Posterior vena cava (tissue), 2 donors: ENCODE results near the gene LDHAL6B. TPM values are rescaled to one million over a fixed set of nuclear protein-coding genes. Genes with fewer than 3 reads are reported as not detected.
"Not testable (repeated sequence)": the region's sequence is repeated elsewhere in the genome, so short reads cannot be mapped to it uniquely, and the experiment has no call there.

Experiments
- DNase-seq: peaks from one replicate; pipeline ENCODE4 v3.0.0-alpha.2; 2020; ENCODE audit warnings: low spot score
- intact Hi-C, 2 donors: fragments of 100-400 bp; cut with DNase I; formaldehyde crosslinking; loops; one replicate each; pipeline versions ENCODE4 v1.14.1 to v1.14.2; 2022 to 2023
- long read RNA-seq, 2 donors: library from polyadenylated mRNA; unstranded; transcript quantifications; one replicate each; pipeline ENCODE4 v2.0.0, GENCODE V29; 2020 to 2021
- total RNA-seq, 2 donors: library from RNA; stranded (reverse); fragmentation: NEBNext Ultra II Directional; extraction: Animal tissue kit (Norgen Biotek cat#: 25700); gene quantifications; one replicate each; pipeline ENCODE4 v1.2.1, GENCODE V29; 2021
- donor health status: DM: yes; HTN: yes; CAD: no.
- donor health status: DM: yes; HTN: yes; CAD: no.

LDHAL6B gene
- total RNA-seq, result not detected
- long read RNA-seq, donor 1, partial matches to known transcripts, result 0 of 1 reads
- long read RNA-seq, donor 1, other reads (novel, unspliced or antisense), result 1 of 1 reads
- long read RNA-seq, donor 2, result 0 reads

- DNase-seq, result no peak
- intact Hi-C loops, result no loop called here
Measured at GRCh38 chr15:59206623-59207183, at the start of gene LDHAL6B. TSS of gene LDHAL6B (plus strand) at chr15:59206843. CDS start at chr15:59206941, 98 bp downstream.

GRCh38 chr15:59157396-59157795, 49.2 kb upstream of the LDHAL6B start:
- intact Hi-C loops, result loop anchor here in 1 of 2 donors (10.0 kb wide), 2 partner anchors 63 to 337 kb away; no protein-coding TSS in a partner anchor
- no peak for DNase-seq

GRCh38 chr15:59157840-59158700, 48.6 kb upstream of the LDHAL6B start:
- intact Hi-C loops, result loop anchor here in 1 of 2 donors (10.0 kb wide), 2 partner anchors 63 to 337 kb away; no protein-coding TSS in a partner anchor

GRCh38 chr15:59158701-59159034, 48.0 kb upstream of the LDHAL6B start:
- intact Hi-C loops, result loop anchor here in 1 of 2 donors (10.0 kb wide), 2 partner anchors 64 to 336 kb away; no protein-coding TSS in a partner anchor
- no peak for DNase-seq

More at GRCh38 chr15:59157840-59158700, 48.6 kb upstream of the LDHAL6B start:
- DNase-seq, result no peak

GRCh38 chr15:59159210-59159609, 47.4 kb upstream of the LDHAL6B start:
- intact Hi-C loops, result loop anchor here in 1 of 2 donors (10.0 kb wide), 2 partner anchors 64 to 336 kb away; no protein-coding TSS in a partner anchor
- no peak for DNase-seq

GRCh38 chr15:59160880-59161593, 45.6 kb upstream of the LDHAL6B start:
- no peak for DNase-seq
- intact Hi-C loops, result no loop called here

GRCh38 chr15:59162080-59162479, 44.6 kb upstream of the LDHAL6B start:
- intact Hi-C loops, DNase-seq: not testable (repeated sequence)

GRCh38 chr15:59165726-59166125, 40.9 kb upstream of the LDHAL6B start:
- intact Hi-C loops, result no loop called here
- DNase-seq, result no peak

GRCh38 chr15:59166166-59166565, 40.5 kb upstream of the LDHAL6B start:
- no peak for DNase-seq
- intact Hi-C loops, result no loop called here

- intact Hi-C loops, result no loop called here
- no peak for DNase-seq
Measured at GRCh38 chr15:59166601-59167265, 39.9 kb upstream of the LDHAL6B start.

GRCh38 chr15:59168536-59168935, 38.1 kb upstream of the LDHAL6B start:
- intact Hi-C loops, result no loop called here
- no peak for DNase-seq

GRCh38 chr15:59169251-59169708, 37.4 kb upstream of the LDHAL6B start:
- no peak for DNase-seq
- intact Hi-C loops, result no loop called here

- peak; percentile 85 for DNase-seq
- intact Hi-C loops, result loop anchor here in 1 of 2 donors (5.0 to 10.0 kb wide), 2 partner anchors 54 to 322 kb away; no protein-coding TSS in a partner anchor
Measured at GRCh38 chr15:59170295-59171066, 36.2 kb upstream of the LDHAL6B start.

GRCh38 chr15:59171067-59171397, 35.6 kb upstream of the LDHAL6B start:
- no peak for DNase-seq
- intact Hi-C loops, result loop anchor here in 1 of 2 donors (5.0 to 10.0 kb wide), 2 partner anchors 54 to 321 kb away; no protein-coding TSS in a partner anchor

GRCh38 chr15:59172289-59172901, 34.2 kb upstream of the LDHAL6B start:
- intact Hi-C loops, result loop anchor here in 1 of 2 donors (5.0 to 10.0 kb wide), 2 partner anchors 52 to 320 kb away; no protein-coding TSS in a partner anchor
- DNase-seq, result no peak

- intact Hi-C loops, result loop anchor here in 1 of 2 donors (5.0 to 10.0 kb wide), 2 partner anchors 52 to 319 kb away; no protein-coding TSS in a partner anchor
- DNase-seq, result no peak
Measured at GRCh38 chr15:59173194-59173593, 33.4 kb upstream of the LDHAL6B start.

- DNase-seq, result no peak
- intact Hi-C loops, result loop anchor here in 1 of 2 donors (5.0 to 10.0 kb wide), 2 partner anchors 51 to 318 kb away; no protein-coding TSS in a partner anchor
Measured at GRCh38 chr15:59174151-59174834, 32.4 kb upstream of the LDHAL6B start.
